Ovary (tissue), 3 donors: ENCODE results near the gene AUTS2.

Experiments used
- EP300 ChIP-seq: sonication (generic); formaldehyde crosslinking; IDR thresholded peaks from one replicate; pipeline ENCODE4 v1.6.1; 2017; ENCODE audit warnings: antibody characterized with exemption
- TF ChIP-seq, protein P1 (sequence below), 3 donors: fragments of 450-650 bp in 2 of 3; fragments of 200-600 bp in 1 of 3; IDR thresholded peaks; one replicate each; pipeline versions ENCODE4 v1.5.1 to v1.8.0; 2016 to 2022; ENCODE audit warnings: antibody characterized with exemption in 3 of 3, mild to moderate bottlenecking in 1 of 3
- donor health status: DM: no; HTN: no; CAD: no.

- no peak for TF ChIP-seq EP300
- TF ChIP-seq, protein P1, sequence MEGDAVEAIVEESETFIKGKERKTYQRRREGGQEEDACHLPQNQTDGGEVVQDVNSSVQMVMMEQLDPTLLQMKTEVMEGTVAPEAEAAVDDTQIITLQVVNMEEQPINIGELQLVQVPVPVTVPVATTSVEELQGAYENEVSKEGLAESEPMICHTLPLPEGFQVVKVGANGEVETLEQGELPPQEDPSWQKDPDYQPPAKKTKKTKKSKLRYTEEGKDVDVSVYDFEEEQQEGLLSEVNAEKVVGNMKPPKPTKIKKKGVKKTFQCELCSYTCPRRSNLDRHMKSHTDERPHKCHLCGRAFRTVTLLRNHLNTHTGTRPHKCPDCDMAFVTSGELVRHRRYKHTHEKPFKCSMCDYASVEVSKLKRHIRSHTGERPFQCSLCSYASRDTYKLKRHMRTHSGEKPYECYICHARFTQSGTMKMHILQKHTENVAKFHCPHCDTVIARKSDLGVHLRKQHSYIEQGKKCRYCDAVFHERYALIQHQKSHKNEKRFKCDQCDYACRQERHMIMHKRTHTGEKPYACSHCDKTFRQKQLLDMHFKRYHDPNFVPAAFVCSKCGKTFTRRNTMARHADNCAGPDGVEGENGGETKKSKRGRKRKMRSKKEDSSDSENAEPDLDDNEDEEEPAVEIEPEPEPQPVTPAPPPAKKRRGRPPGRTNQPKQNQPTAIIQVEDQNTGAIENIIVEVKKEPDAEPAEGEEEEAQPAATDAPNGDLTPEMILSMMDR (IDR thresholded peaks at IDR 0.05) = no peak
Measured at GRCh38 chr7:70237831-70238575, 639.7 kb downstream of the AUTS2 start.
